ENCODE measurements around the gene MPP2.

- TF ChIP-seq BHLHE40 (IDR thresholded peaks at IDR 0.05; ENCODE audit: borderline replicate concordance) (no peak), SP1 (IDR thresholded peaks at IDR 0.05) (no peak), PKNOX1 (IDR thresholded peaks at IDR 0.05) (no peak), TARDBP (IDR thresholded peaks at IDR 0.05) (no peak)
These were observed 33.3 kb upstream of the MPP2 start for GRCh38 chr17:43940630-43941029.

Data from HEK293T (cell line).